ENCODE data around the gene HINT1. TPM values are rescaled to one million over a fixed set of nuclear protein-coding genes. Genes with fewer than 3 reads are reported as not detected.

The HINT1 gene
- total and polyA plus RNA-seq, 9 of the 15 experiments (the other 6 are each of a cell fraction or from before 2014, with no cell fraction given), result 296 to 1,027 (median 500) TPM

DNA sequence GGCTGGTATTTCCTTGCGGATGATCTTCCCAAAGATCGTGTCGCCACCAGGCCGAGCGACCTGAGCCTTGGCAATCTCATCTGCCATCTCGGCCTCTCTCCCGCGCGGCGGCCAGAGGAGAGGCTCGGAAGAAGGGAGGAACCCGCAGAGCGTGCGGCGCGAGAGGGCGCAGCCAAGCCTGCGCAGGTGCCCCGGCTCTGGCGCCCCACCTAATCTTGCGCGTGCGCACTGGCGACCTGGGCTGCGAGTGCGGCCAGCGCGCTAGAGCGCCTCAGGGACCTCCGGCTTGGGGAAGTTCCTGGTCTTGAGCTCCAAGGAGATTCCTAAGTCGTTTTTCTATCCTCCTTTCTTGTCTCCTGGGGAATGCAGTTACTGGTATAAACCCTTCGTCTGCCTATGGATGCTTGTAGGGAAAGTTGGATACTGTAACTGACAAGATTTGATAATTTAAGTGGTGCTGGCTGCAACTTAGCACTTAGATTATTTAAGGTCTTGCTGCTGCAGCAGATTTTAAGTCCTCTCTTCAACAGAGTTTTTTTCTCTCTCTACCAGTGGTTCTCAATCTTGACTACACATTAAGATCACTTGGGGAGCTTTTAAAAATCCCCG is at the start of gene HINT1 (continued):
- TF ChIP-seq, protein P1, sequence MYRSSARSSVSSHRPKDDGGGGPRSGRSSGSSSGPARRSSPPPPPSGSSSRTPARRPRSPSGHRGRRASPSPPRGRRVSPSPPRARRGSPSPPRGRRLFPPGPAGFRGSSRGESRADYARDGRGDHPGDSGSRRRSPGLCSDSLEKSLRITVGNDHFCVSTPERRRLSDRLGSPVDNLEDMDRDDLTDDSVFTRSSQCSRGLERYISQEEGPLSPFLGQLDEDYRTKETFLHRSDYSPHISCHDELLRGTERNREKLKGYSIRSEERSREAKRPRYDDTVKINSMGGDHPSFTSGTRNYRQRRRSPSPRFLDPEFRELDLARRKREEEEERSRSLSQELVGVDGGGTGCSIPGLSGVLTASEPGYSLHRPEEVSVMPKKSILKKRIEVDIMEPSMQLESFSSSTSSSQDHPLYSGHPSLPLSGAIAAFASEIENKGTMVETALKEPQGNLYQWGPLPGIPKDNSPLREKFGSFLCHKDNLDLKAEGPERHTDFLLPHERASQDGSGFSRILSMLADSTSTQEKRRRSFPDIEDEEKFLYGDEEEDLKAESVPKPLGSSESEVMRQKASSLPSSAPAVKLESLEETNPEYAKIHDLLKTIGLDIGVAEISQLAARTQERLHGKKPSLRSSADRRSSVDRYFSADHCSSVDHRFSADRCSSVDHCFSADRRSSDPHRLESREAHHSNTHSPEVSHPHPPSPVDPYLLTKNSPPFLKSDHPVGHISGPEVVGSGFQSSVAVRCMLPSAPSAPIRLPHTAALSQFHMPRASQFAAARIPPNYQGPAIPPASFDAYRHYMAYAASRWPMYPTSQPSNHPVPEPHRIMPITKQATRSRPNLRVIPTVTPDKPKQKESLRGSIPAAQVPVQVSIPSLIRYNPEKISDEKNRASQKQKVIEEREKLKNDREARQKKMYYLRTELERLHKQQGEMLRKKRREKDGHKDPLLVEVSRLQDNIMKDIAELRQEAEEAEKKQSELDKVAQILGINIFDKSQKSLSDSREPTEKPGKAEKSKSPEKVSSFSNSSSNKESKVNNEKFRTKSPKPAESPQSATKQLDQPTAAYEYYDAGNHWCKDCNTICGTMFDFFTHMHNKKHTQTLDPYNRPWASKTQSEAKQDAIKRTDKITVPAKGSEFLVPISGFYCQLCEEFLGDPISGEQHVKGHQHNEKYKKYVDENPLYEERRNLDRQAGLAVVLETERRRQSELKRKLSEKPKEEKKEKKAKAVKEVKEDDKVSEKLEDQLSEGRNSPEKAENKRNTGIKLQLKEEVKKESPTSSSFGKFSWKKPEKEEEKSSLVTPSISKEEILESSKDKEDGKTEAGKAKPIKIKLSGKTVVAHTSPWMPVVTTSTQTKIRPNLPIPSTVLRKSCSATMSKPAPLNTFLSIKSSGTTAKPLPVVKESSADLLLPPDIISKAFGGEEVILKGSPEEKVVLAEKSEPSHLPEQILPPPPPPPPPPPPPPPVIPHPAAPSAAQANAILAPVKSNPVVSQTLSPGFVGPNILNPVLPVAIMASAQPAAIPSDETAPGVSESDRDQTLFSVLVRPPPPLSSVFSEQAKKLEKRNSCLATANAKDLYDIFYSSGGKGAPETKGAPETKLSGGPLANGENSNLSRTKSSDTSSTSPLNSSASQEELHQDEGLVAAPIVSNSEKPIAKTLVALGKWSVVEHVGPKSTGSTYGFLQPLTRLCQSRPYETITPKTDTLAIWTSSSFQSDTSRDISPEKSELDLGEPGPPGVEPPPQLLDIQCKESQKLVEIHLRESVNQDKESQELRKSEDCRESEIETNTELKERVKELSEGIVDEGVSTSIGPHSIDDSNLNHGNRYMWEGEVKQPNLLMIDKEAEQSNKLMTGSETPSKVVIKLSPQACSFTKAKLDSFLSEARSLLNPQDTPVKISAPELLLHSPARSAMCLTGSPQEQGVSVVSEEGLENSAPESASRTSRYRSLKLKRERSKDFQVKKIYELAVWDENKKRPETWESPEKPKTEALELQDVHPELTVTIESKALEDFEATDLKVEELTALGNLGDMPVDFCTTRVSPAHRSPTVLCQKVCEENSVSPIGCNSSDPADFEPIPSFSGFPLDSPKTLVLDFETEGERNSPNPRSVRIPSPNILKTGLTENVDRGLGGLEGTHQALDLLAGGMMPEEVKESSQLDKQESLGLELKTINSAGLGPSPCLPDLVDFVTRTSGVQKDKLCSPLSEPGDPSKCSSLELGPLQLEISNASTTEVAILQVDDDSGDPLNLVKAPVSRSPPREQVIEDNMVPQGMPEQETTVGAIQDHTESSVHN (IDR thresholded peaks at IDR 0.05; ENCODE audit: borderline replicate concordance in 1 of 2, low read depth in 1 of 2), result no peak
- TF ChIP-seq, protein P2, sequence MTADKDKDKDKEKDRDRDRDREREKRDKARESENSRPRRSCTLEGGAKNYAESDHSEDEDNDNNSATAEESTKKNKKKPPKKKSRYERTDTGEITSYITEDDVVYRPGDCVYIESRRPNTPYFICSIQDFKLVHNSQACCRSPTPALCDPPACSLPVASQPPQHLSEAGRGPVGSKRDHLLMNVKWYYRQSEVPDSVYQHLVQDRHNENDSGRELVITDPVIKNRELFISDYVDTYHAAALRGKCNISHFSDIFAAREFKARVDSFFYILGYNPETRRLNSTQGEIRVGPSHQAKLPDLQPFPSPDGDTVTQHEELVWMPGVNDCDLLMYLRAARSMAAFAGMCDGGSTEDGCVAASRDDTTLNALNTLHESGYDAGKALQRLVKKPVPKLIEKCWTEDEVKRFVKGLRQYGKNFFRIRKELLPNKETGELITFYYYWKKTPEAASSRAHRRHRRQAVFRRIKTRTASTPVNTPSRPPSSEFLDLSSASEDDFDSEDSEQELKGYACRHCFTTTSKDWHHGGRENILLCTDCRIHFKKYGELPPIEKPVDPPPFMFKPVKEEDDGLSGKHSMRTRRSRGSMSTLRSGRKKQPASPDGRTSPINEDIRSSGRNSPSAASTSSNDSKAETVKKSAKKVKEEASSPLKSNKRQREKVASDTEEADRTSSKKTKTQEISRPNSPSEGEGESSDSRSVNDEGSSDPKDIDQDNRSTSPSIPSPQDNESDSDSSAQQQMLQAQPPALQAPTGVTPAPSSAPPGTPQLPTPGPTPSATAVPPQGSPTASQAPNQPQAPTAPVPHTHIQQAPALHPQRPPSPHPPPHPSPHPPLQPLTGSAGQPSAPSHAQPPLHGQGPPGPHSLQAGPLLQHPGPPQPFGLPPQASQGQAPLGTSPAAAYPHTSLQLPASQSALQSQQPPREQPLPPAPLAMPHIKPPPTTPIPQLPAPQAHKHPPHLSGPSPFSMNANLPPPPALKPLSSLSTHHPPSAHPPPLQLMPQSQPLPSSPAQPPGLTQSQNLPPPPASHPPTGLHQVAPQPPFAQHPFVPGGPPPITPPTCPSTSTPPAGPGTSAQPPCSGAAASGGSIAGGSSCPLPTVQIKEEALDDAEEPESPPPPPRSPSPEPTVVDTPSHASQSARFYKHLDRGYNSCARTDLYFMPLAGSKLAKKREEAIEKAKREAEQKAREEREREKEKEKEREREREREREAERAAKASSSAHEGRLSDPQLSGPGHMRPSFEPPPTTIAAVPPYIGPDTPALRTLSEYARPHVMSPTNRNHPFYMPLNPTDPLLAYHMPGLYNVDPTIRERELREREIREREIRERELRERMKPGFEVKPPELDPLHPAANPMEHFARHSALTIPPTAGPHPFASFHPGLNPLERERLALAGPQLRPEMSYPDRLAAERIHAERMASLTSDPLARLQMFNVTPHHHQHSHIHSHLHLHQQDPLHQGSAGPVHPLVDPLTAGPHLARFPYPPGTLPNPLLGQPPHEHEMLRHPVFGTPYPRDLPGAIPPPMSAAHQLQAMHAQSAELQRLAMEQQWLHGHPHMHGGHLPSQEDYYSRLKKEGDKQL (CRISPR knock-in tag; IDR thresholded peaks at IDR 0.05; ENCODE audit: borderline replicate concordance), result no peak
- TF ChIP-seq NFATC3 (IDR thresholded peaks at IDR 0.05) (no peak), ZNF583 (CRISPR knock-in tag; IDR thresholded peaks at IDR 0.05) (no peak), ZNF274 (IDR thresholded peaks at IDR 0.05; ENCODE audit: borderline replicate concordance, low read depth, low read length) (no peak), TFAM (CRISPR knock-in tag; conservative IDR thresholded peaks at IDR 0.05) (no peak)
- TF ChIP-seq, protein P3, sequence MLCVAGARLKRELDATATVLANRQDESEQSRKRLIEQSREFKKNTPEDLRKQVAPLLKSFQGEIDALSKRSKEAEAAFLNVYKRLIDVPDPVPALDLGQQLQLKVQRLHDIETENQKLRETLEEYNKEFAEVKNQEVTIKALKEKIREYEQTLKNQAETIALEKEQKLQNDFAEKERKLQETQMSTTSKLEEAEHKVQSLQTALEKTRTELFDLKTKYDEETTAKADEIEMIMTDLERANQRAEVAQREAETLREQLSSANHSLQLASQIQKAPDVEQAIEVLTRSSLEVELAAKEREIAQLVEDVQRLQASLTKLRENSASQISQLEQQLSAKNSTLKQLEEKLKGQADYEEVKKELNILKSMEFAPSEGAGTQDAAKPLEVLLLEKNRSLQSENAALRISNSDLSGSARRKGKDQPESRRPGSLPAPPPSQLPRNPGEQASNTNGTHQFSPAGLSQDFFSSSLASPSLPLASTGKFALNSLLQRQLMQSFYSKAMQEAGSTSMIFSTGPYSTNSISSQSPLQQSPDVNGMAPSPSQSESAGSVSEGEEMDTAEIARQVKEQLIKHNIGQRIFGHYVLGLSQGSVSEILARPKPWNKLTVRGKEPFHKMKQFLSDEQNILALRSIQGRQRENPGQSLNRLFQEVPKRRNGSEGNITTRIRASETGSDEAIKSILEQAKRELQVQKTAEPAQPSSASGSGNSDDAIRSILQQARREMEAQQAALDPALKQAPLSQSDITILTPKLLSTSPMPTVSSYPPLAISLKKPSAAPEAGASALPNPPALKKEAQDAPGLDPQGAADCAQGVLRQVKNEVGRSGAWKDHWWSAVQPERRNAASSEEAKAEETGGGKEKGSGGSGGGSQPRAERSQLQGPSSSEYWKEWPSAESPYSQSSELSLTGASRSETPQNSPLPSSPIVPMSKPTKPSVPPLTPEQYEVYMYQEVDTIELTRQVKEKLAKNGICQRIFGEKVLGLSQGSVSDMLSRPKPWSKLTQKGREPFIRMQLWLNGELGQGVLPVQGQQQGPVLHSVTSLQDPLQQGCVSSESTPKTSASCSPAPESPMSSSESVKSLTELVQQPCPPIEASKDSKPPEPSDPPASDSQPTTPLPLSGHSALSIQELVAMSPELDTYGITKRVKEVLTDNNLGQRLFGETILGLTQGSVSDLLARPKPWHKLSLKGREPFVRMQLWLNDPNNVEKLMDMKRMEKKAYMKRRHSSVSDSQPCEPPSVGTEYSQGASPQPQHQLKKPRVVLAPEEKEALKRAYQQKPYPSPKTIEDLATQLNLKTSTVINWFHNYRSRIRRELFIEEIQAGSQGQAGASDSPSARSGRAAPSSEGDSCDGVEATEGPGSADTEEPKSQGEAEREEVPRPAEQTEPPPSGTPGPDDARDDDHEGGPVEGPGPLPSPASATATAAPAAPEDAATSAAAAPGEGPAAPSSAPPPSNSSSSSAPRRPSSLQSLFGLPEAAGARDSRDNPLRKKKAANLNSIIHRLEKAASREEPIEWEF (CRISPR knock-in tag; IDR thresholded peaks at IDR 0.05), result no peak

All from K562 (cell line).